B cell (primary cell): ENCODE measurements around the gene IL1RAP. TPM values are rescaled to one million over a fixed set of nuclear protein-coding genes. Genes with fewer than 3 reads are reported as not detected.

Source experiments
- ATAC-seq: fragments of 200-7000 bp; cut with Tn5 transposase; one replicate; pipeline ENCODE4 v1.10.0; 2021; ENCODE audit warnings: low read depth, mild to moderate bottlenecking, moderate number of reproducible peaks, moderate library complexity
- CTCF ChIA-PET: fragments of 350-600 bp; sonication (Branson Sonifier 250); formaldehyde crosslinking; loops from one replicate; lab custom pipeline; 2021; ENCODE audit warnings: antibody characterized with exemption, inconsistent platforms; lab: Charles Lee
- POLR2A ChIA-PET: fragments of 350-600 bp; sonication (Branson Sonifier 250); formaldehyde crosslinking; loops from one replicate; lab custom pipeline; 2021; ENCODE audit warnings: antibody characterized with exemption; lab: Charles Lee
- DNase-seq: peaks from one replicate; pipeline ENCODE4 v3.0.0; 2013
- H2AFZ ChIP-seq: 2 replicates; pipeline ENCODE4 v1.6.1; 2012; ENCODE audit warnings: mild to moderate bottlenecking, low read depth, low read length; ENCODE audit not compliant: insufficient read depth, poor library complexity, severe bottlenecking
- H3K27ac ChIP-seq, 2 donors: 1 replicate in 1 of 2; 2 replicates in 1 of 2; pipeline ENCODE4 v1.5.1; 2012 to 2013; ENCODE audit warnings: low read length in 2 of 2, mild to moderate bottlenecking in 2 of 2, moderate library complexity in 1 of 2
- H3K27me3 ChIP-seq, 4 experiments: fragments of 200-600 bp in 1 of 4; sonication (generic) in 1 of 4; replicated peaks in 1 of 4; 1 replicate in 2 of 4; 2 replicates in 2 of 4; pipeline versions ENCODE4 v1.6.1 to v1.7.0; 2013 to 2016; ENCODE audit warnings: low read length in 3 of 4, mild to moderate bottlenecking in 2 of 4, mixed read lengths in 1 of 4, moderate library complexity in 1 of 4; ENCODE audit not compliant: insufficient read depth in 4 of 4, control insufficient read depth in 3 of 4; ENCODE audit errors: control extremely low read depth in 1 of 4
- H3K36me3 ChIP-seq, 2 experiments: replicated peaks in 1 of 2; 1 replicate in 1 of 2; 2 replicates in 1 of 2; pipeline versions ENCODE4 v1.6.1 to v1.7.1; 2013; ENCODE audit warnings: low read length in 1 of 2; ENCODE audit not compliant: insufficient read depth in 2 of 2, control insufficient read depth in 1 of 2; ENCODE audit errors: control extremely low read depth in 1 of 2, extremely low read depth in 1 of 2
- H3K4me1 ChIP-seq, 2 donors: fragments of 200-600 bp in 1 of 2; sonication (generic) in 1 of 2; 1 replicate in 1 of 2; 2 replicates in 1 of 2; pipeline versions ENCODE4 v1.5.1 to v1.6.1; 2013 to 2017; ENCODE audit warnings: low read length in 2 of 2; ENCODE audit not compliant: control insufficient read depth in 2 of 2, insufficient read depth in 2 of 2
- H3K4me2 ChIP-seq: replicated peaks from 2 replicates; pipeline ENCODE3; 2012; ENCODE audit warnings: mild to moderate bottlenecking, low read depth, low read length; ENCODE audit not compliant: poor library complexity, severe bottlenecking
- H3K4me3 ChIP-seq, 5 experiments: fragments of 200-600 bp in 1 of 5; sonication (generic) in 1 of 5; 1 replicate in 3 of 5; 2 replicates in 2 of 5; pipeline versions ENCODE4 v1.5.1 to v1.7.0; 2011 to 2016; ENCODE audit warnings: low read length in 4 of 5, mild to moderate bottlenecking in 4 of 5, low read depth in 2 of 5, control low read depth in 1 of 5, moderate library complexity in 1 of 5; ENCODE audit not compliant: insufficient read depth in 1 of 5; ENCODE audit errors: control extremely low read depth in 1 of 5, extremely low read depth in 1 of 5
- H3K79me2 ChIP-seq: fragments of 200-600 bp; sonication (generic); one replicate; pipeline ENCODE4 v1.6.0; 2016; ENCODE audit warnings: low read length; ENCODE audit not compliant: control insufficient read depth, insufficient read depth
- H3K9ac ChIP-seq: fragments of 200-600 bp; sonication (generic); 2 replicates; pipeline ENCODE4 v1.6.1; 2017; ENCODE audit warnings: mild to moderate bottlenecking, low read length, moderate library complexity
- H3K9me3 ChIP-seq, 3 donors: one replicate each; pipeline versions ENCODE4 v1.6.1 to v1.7.1; 2013; ENCODE audit warnings: low read length in 2 of 3; ENCODE audit not compliant: control insufficient read depth in 2 of 3, insufficient read depth in 1 of 3; ENCODE audit errors: control extremely low read depth in 1 of 3
- H4K20me1 ChIP-seq: 2 replicates; pipeline ENCODE4 v1.6.0; 2012; ENCODE audit warnings: mild to moderate bottlenecking, low read length; ENCODE audit not compliant: insufficient read depth, control insufficient read depth, poor library complexity, severe bottlenecking
- H3K27ac Mint-ChIP-seq: one replicate; pipeline ENCODE4 v1.8.0; 2021; ENCODE audit warnings: mixed read lengths
- H3K27me3 Mint-ChIP-seq: one replicate; pipeline ENCODE4 v1.8.0; 2021; ENCODE audit warnings: mixed read lengths
- H3K4me1 Mint-ChIP-seq: one replicate; pipeline ENCODE4 v1.8.0; 2021; ENCODE audit warnings: mixed read lengths
- H3K4me3 Mint-ChIP-seq: one replicate; pipeline ENCODE4 v1.8.0; 2021; ENCODE audit warnings: mixed read lengths
- H3K9me3 Mint-ChIP-seq: one replicate; pipeline ENCODE4 v1.8.0; 2022; ENCODE audit warnings: mixed read lengths; ENCODE audit not compliant: insufficient read depth
- EZH2 ChIP-seq: IDR thresholded peaks from 2 replicates; pipeline ENCODE4 v1.6.1; 2012; ENCODE audit warnings: borderline replicate concordance, low read depth, mild to moderate bottlenecking, moderate library complexity, low read length; ENCODE audit not compliant: insufficient read depth, poor library complexity, severe bottlenecking
- WGBS: methylation state at CpG from one replicate; pipeline ENCODE4 v1.1.5; 2013; ENCODE audit warnings: missing lambda C conversion rate; ENCODE audit not compliant: insufficient coverage; 5-methylcytosine and 5-hydroxymethylcytosine counted together
- intact Hi-C: fragments of 100-400 bp; cut with micrococcal nuclease; formaldehyde crosslinking; loops from one replicate; pipeline ENCODE4 v1.10.0; 2022
- polyA plus RNA-seq: library from polyadenylated mRNA; depleted of rRNA; stranded (reverse); fragments of >200 nt; gene quantifications from 2 replicates; pipeline ENCODE4 v1.2.3, GENCODE V29; 2012
- total RNA-seq, 2 donors: library from RNA; stranded (reverse); fragments of 120-200 nt in 1 of 2; gene quantifications; 1 replicate in 1 of 2; 2 replicates in 1 of 2; pipeline versions ENCODE4 v1.2.3 to v1.2.4, GENCODE V29; 2013 to 2022
- TF ChIP-seq, protein P1 (sequence below): fragments of 200-600 bp; IDR thresholded peaks from one replicate; pipeline ENCODE4 v1.8.0; 2022; ENCODE audit warnings: antibody characterized with exemption, mild to moderate bottlenecking

IL1RAP gene
- total and polyA plus RNA-seq, 2 donors (not counting 1 experiment from before 2014, with no cell fraction given) = 2.3 to 11.5 TPM

- Histone ChIP-seq H3K9ac (peak overlapping the region; percentile 89), H3K9me3 (no peaks in the 10 kb centered on the region), H3K27ac (no peak overlapping the region), H2AFZ (peak overlapping the region; percentile 98), H3K36me3 (no peaks in the 10 kb centered on the region), H3K27me3 (peaks cover 0 to 3% (median 1%) of the 10 kb centered on the region in 4 experiments), H3K79me2 (no peaks in the 10 kb centered on the region), H4K20me1 (no peaks in the 10 kb centered on the region), H3K4me3 (no peak overlapping the region), H3K4me2 (peak overlapping the region; percentile 93), H3K4me1 (peaks cover 13 to 17% of the 10 kb centered on the region in 2 donors)
- Mint-ChIP-seq H3K9me3 (no peaks in the 10 kb centered on the region), H3K4me3 (peak overlapping the region; percentile 90), H3K4me1 (peaks cover 23% of the 10 kb centered on the region), H3K27ac (no peak overlapping the region), H3K27me3 (peaks cover 13% of the 10 kb centered on the region)
- intact Hi-C loops = loop anchor here (1.0 to 2.0 kb wide), 2 partner anchors 105 to 184 kb away; no protein-coding TSS in a partner anchor
- TF ChIP-seq, protein P1, sequence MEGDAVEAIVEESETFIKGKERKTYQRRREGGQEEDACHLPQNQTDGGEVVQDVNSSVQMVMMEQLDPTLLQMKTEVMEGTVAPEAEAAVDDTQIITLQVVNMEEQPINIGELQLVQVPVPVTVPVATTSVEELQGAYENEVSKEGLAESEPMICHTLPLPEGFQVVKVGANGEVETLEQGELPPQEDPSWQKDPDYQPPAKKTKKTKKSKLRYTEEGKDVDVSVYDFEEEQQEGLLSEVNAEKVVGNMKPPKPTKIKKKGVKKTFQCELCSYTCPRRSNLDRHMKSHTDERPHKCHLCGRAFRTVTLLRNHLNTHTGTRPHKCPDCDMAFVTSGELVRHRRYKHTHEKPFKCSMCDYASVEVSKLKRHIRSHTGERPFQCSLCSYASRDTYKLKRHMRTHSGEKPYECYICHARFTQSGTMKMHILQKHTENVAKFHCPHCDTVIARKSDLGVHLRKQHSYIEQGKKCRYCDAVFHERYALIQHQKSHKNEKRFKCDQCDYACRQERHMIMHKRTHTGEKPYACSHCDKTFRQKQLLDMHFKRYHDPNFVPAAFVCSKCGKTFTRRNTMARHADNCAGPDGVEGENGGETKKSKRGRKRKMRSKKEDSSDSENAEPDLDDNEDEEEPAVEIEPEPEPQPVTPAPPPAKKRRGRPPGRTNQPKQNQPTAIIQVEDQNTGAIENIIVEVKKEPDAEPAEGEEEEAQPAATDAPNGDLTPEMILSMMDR = no peak
- no peak for TF ChIP-seq EZH2
- WGBS = 61% methylated on average over 2 of the region's 3 CpGs
- ATAC-seq = no peak
- peak; percentile 12 for DNase-seq
- ChIA-PET POLR2A (no interaction called here), CTCF (interaction anchor here (1.1 to 1.2 kb wide), 2 partner anchors 87 to 188 kb away, joined by 3 to 4 read pairs; no protein-coding TSS in a partner anchor)
These were observed 1.2 kb upstream of the IL1RAP start for GRCh38 chr3:190512666-190513065.

DNA sequence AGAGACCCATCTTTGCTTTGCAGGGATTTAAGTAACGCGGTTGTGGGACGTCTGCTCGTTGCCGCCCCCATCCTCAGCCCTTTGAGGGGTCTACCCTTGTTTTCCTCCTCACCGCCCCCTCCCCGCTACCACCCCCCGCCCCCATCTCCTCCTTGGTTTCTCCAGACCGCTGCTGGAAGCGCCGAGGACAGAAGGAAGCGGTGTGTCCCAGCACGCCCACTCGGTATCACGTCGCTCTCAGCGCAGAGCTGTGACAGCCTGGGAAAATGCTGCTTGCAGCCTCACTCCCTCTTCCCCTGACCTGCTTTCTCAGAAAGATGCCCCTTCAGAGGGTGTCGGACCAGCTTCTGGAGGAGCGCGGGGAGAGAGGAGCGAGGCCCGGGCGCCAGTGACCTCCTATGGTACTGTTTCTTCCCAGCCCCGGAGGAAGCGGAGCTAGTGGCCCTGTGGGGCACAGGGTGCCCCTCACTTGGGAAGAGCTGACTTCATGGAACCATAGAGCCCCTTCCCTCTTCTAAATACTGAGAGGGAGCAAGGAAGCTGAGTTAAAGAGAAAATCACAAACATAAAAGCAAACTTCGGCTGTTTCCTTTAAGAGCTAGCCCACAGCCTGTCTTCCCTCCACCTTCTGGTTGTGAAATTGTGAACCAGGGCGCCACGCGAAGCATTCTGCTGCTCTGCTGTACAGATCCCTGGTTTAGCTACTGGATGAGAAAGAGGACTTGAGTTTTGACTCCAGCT lies 698 bp downstream of the IL1RAP start:
- Histone ChIP-seq H3K9me3 (no peaks in the 10 kb centered on the region), H3K4me3 (peak overlapping the region; percentile 87 to 96 (median 95)), H2AFZ (peak overlapping the region; percentile 98), H3K27ac (peak overlapping the region; percentile 43 to 75), H3K79me2 (no peaks in the 10 kb centered on the region), H3K36me3 (no peaks in the 10 kb centered on the region), H3K9ac (peak overlapping the region; percentile 89), H3K4me2 (peak overlapping the region; percentile 93), H4K20me1 (no peaks in the 10 kb centered on the region), H3K4me1 (peaks cover 13 to 17% of the 10 kb centered on the region in 2 donors), H3K27me3 (peaks cover 0 to 3% (median 0%) of the 10 kb centered on the region in 4 experiments)
- 1% methylated on average over 18 of the region's 29 CpGs for WGBS
- Mint-ChIP-seq H3K4me1 (peaks cover 23% of the 10 kb centered on the region), H3K4me3 (peak overlapping the region; percentile 90), H3K9me3 (no peaks in the 10 kb centered on the region), H3K27ac (peak overlapping the region; percentile 32), H3K27me3 (no peaks in the 10 kb centered on the region)
- intact Hi-C loops = no loop called here
- ChIA-PET POLR2A (interaction anchor here (0.6 kb wide), 1 partner anchor 536 kb away, joined by 3 read pairs; no protein-coding TSS in a partner anchor), CTCF (interaction anchor here (0.6 to 2.4 kb wide), 3 partner anchors 10 to 182 kb away, joined by 3 to 11 read pairs (median 5); no protein-coding TSS in a partner anchor)
- ATAC-seq (no peak), DNase-seq (peak; percentile 49)
- TF ChIP-seq, protein P1 = no peak
- TF ChIP-seq EZH2 = no peak
